Mesenchymal stem cell (in vitro differentiated cells and primary cell): ENCODE results near the gene EXD3.
A peak's percentile ranks its signal among the peaks of the same experiment; 100 is the strongest.

Experiments used
- DNase-seq: peaks from one replicate; pipeline ENCODE4 v3.0.0-alpha.2; 2013
- H2AFZ ChIP-seq: one replicate; pipeline ENCODE4 v1.6.1; 2013; ENCODE audit warnings: low read depth, mild to moderate bottlenecking, control low read depth, inconsistent platforms, low read length, moderate library complexity
- H2AK5ac ChIP-seq: 2 replicates; pipeline ENCODE4 v1.6.1; 2013; ENCODE audit warnings: low read length, moderate library complexity, mild to moderate bottlenecking, inconsistent platforms; ENCODE audit not compliant: severe bottlenecking
- H2BK120ac ChIP-seq: one replicate; pipeline ENCODE4 v1.6.1; 2013; ENCODE audit warnings: low read depth, mild to moderate bottlenecking, inconsistent platforms, low read length, moderate library complexity
- H2BK12ac ChIP-seq, 2 experiments: one replicate each; pipeline ENCODE4 v1.6.1; 2013; ENCODE audit warnings: inconsistent platforms in 2 of 2, low read length in 2 of 2, mild to moderate bottlenecking in 2 of 2, moderate library complexity in 2 of 2, control low read depth in 1 of 2
- H2BK15ac ChIP-seq: one replicate; pipeline ENCODE4 v1.6.1; 2013; ENCODE audit warnings: mild to moderate bottlenecking, low read depth, inconsistent platforms; ENCODE audit not compliant: poor library complexity, severe bottlenecking
- H2BK5ac ChIP-seq: 2 replicates; pipeline ENCODE4 v1.6.1; 2013; ENCODE audit warnings: low read depth, mild to moderate bottlenecking, low read length, control low read depth, inconsistent platforms; ENCODE audit not compliant: poor library complexity, severe bottlenecking
- H3K14ac ChIP-seq, 2 experiments: one replicate each; pipeline ENCODE4 v1.6.1; 2013; ENCODE audit warnings: inconsistent platforms in 2 of 2, low read length in 2 of 2, control low read depth in 1 of 2, mild to moderate bottlenecking in 1 of 2, moderate library complexity in 1 of 2
- H3K18ac ChIP-seq, 2 experiments: one replicate each; pipeline ENCODE4 v1.6.1; 2013; ENCODE audit warnings: inconsistent platforms in 2 of 2, low read length in 2 of 2, control low read depth in 1 of 2, low read depth in 1 of 2, mild to moderate bottlenecking in 1 of 2
- H3K23ac ChIP-seq, 2 experiments: one replicate each; pipeline ENCODE4 v1.6.1; 2013; ENCODE audit warnings: inconsistent platforms in 2 of 2, low read length in 2 of 2, mild to moderate bottlenecking in 2 of 2, moderate library complexity in 2 of 2, control low read depth in 1 of 2
- H3K27ac ChIP-seq: 2 replicates; pipeline ENCODE4 v1.5.1; 2013; ENCODE audit warnings: mild to moderate bottlenecking, moderate library complexity, low read length, control low read depth, inconsistent platforms; ENCODE audit not compliant: poor library complexity, severe bottlenecking
- H3K27me3 ChIP-seq, 2 experiments: 2 replicates each; pipeline versions ENCODE4 v1.6.1 to v1.7.0; 2013; ENCODE audit warnings: low read length in 2 of 2, mild to moderate bottlenecking in 2 of 2, moderate library complexity in 2 of 2, control low read depth in 1 of 2, inconsistent platforms in 1 of 2; ENCODE audit not compliant: control insufficient read depth in 1 of 2, insufficient read depth in 1 of 2
- H3K36me3 ChIP-seq, 2 experiments: 2 replicates each; pipeline versions ENCODE4 v1.6.1 to v1.7.0; 2013; ENCODE audit warnings: low read length in 2 of 2, control low read depth in 1 of 2, inconsistent platforms in 1 of 2, low read depth in 1 of 2, mild to moderate bottlenecking in 1 of 2; ENCODE audit not compliant: insufficient read depth in 2 of 2, control insufficient read depth in 1 of 2
- H3K4ac ChIP-seq, 2 experiments: one replicate each; pipeline ENCODE4 v1.6.1; 2013; ENCODE audit warnings: inconsistent platforms in 2 of 2, low read length in 2 of 2, mild to moderate bottlenecking in 2 of 2, moderate library complexity in 2 of 2, control low read depth in 1 of 2, low read depth in 1 of 2
- H3K4me1 ChIP-seq: 2 replicates; pipeline ENCODE4 v1.6.1; 2013; ENCODE audit warnings: low read depth, low read length, control low read depth; ENCODE audit not compliant: control insufficient read depth, insufficient read depth
- H3K4me2 ChIP-seq: 2 replicates; pipeline ENCODE4 v1.6.1; 2013; ENCODE audit warnings: low read length, mild to moderate bottlenecking, inconsistent platforms; ENCODE audit not compliant: poor library complexity, severe bottlenecking
- H3K4me3 ChIP-seq, 2 experiments: 2 replicates each; pipeline versions ENCODE4 v1.5.1 to v1.7.0; 2013; ENCODE audit warnings: low read length in 2 of 2, mild to moderate bottlenecking in 2 of 2, control low read depth in 1 of 2, low read depth in 1 of 2; ENCODE audit not compliant: insufficient read depth in 1 of 2
- H3K79me1 ChIP-seq: replicated peaks from 2 replicates; pipeline ENCODE4 v1.6.1; 2013; ENCODE audit warnings: mild to moderate bottlenecking, control low read depth, low read length, inconsistent platforms; ENCODE audit not compliant: poor library complexity, severe bottlenecking
- H3K9ac ChIP-seq: 2 replicates; pipeline ENCODE4 v1.7.0; 2013; ENCODE audit warnings: mild to moderate bottlenecking, low read length, moderate library complexity
- H3K9me3 ChIP-seq: 2 replicates; pipeline ENCODE4 v1.7.0; 2013; ENCODE audit warnings: mild to moderate bottlenecking, low read length; ENCODE audit not compliant: control insufficient read depth
- H4K8ac ChIP-seq: one replicate; pipeline ENCODE4 v1.6.1; 2013; ENCODE audit warnings: inconsistent platforms, mild to moderate bottlenecking, low read length, moderate library complexity
- H4K91ac ChIP-seq: one replicate; pipeline ENCODE4 v1.6.1; 2013; ENCODE audit warnings: mild to moderate bottlenecking, low read length, inconsistent platforms
- WGBS: methylation state at CpG from one replicate; pipeline ENCODE4 v1.1.7; 2013; ENCODE audit warnings: mixed read lengths; 5-methylcytosine and 5-hydroxymethylcytosine counted together

The EXD3 gene

DNA sequence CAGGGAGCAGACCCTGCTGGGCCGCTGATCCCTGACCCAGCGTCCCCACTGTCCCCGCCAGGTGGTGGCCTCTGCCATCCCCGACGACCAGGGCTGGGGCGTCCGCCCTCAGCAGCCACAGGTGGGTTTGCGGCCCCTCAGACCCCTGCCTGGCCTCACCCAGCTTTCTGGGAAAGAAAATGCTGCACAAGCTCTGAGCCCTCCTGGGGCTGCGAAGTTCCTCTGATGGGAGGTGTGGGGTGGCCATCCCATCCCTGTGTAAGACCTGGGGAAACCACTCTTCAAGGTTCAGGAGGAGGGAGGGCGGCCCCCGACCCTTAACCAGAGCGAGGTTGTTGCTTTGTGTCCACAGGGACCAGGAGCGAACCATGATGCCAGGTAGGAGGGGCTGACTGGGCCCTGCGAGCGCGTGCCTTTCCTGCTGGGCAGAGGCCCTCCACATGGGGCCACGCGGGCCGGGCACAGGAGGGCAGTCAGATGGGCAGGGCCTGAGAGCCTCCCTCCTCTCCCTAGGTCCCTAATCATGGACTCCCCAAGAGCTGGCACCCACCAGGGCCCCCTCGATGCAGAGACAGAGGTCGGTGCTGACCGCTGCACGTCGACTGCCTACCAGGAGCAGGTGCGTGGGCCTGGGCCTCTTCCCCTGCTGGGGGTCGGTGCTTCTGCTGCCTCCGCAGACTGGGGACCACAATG, 7.9 kb upstream of the EXD3 start:
- no peak overlapping the region for H3K27ac ChIP-seq
- H3K23ac ChIP-seq = no peak overlapping the region
- H3K14ac ChIP-seq = no peak overlapping the region
- peaks cover 0 to 3% of the 10 kb centered on the region in 2 experiments for H3K27me3 ChIP-seq
- no peak overlapping the region for H3K4ac ChIP-seq
- H2BK12ac ChIP-seq = no peak overlapping the region
- WGBS = 82% methylated on average over 24 of the region's 27 CpGs
- DNase-seq = no peak
- H2BK15ac ChIP-seq = no peak overlapping the region
- no peak overlapping the region for H3K4me3 ChIP-seq
- H3K18ac ChIP-seq = peak overlapping the region in 1 of 2 experiments; percentile 30
- no peak overlapping the region for H2AK5ac ChIP-seq
- no peak overlapping the region for H4K91ac ChIP-seq
- no peak overlapping the region for H3K9ac ChIP-seq
- no peak overlapping the region for H2BK5ac ChIP-seq
- no peaks in the 10 kb centered on the region for H3K9me3 ChIP-seq
- H3K79me1 ChIP-seq = no peaks in the 10 kb centered on the region
- no peak overlapping the region for H2BK120ac ChIP-seq
- H3K4me1 ChIP-seq = peaks cover 32% of the 10 kb centered on the region
- H2AFZ ChIP-seq = no peak overlapping the region
- no peaks in the 10 kb centered on the region for H3K36me3 ChIP-seq
- no peak overlapping the region for H4K8ac ChIP-seq
- no peak overlapping the region for H3K4me2 ChIP-seq

DNA sequence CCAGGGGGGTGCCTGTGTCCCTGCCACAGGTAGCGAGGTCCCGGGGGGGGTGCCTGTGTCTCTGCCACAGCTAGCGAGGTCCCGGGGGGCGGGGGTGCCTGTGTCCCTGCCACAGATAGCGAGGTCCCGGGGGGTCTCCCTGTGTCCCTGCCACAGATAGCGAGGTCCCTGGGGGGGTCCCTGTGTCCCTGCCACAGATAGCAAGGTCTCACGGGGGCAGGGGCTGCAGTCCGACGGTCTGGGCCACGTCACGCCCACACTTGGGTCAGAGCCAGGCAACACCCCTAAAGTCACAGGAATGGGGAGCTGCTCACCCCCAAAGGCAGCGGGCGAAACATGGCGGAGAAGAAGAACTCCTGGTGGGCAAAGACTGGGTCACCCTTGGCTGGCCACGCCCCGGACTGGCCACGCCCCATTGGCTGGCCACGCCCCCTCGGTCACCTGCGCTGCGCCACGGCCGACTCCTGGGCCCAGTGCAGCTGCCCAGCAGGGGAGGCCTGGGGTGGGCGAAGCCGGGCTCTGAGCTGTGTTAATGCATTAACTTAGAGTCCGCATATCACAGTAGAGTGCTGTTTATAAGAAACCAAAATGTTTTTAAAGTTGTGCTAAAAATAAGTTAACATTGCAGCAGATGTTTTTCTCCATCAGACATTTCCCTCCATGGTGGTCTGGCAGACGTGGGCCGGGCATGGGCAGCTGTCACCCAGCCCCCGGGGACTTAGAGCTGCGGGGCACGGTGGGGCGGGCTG, 7.2 kb upstream of the EXD3 start:
- H3K18ac ChIP-seq = no peak overlapping the region
- no peak overlapping the region for H2AK5ac ChIP-seq
- H3K9me3 ChIP-seq = no peaks in the 10 kb centered on the region
- H3K4me2 ChIP-seq = no peak overlapping the region
- no peak for DNase-seq
- no peak overlapping the region for H2BK15ac ChIP-seq
- peaks cover 0 to 3% of the 10 kb centered on the region in 2 experiments for H3K27me3 ChIP-seq
- no peak overlapping the region for H4K91ac ChIP-seq
- H3K23ac ChIP-seq = no peak overlapping the region
- H3K9ac ChIP-seq = no peak overlapping the region
- H2AFZ ChIP-seq = no peak overlapping the region
- H3K4ac ChIP-seq = no peak overlapping the region
- no peaks in the 10 kb centered on the region for H3K79me1 ChIP-seq
- H4K8ac ChIP-seq = no peak overlapping the region
- H3K4me1 ChIP-seq = peaks cover 25% of the 10 kb centered on the region
- no peak overlapping the region for H3K4me3 ChIP-seq
- no peak overlapping the region for H3K27ac ChIP-seq
- no peak overlapping the region for H2BK5ac ChIP-seq
- WGBS = 77% methylated on average over 31 of the region's 34 CpGs
- no peak overlapping the region for H2BK120ac ChIP-seq
- H3K14ac ChIP-seq = no peak overlapping the region
- no peaks in the 10 kb centered on the region for H3K36me3 ChIP-seq
- no peak overlapping the region for H2BK12ac ChIP-seq

DNA sequence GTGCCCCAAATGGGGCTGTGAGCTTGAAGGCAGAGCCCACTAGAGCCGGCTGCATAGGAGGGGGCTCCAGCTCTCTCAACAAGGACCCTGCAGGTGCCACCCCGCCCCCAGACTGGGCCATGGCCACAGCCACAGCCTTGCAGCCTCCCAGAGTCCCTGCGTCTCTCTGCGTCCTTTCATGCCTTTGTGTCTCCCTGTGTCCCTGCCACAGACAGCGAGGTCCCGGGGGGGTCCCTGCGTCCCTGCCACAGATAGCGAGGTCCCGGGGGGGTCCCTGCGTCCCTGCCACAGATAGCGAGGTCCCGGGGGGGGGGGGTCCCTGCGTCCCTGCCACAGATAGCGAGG, 6.6 kb upstream of the EXD3 start:
- H3K18ac ChIP-seq = no peak overlapping the region
- H3K36me3 ChIP-seq = no peaks in the 10 kb centered on the region
- no peak overlapping the region for H3K4me2 ChIP-seq
- DNase-seq = no peak
- no peaks in the 10 kb centered on the region for H3K79me1 ChIP-seq
- no peak overlapping the region for H2AK5ac ChIP-seq
- no peak overlapping the region for H2BK15ac ChIP-seq
- 89% methylated on average over 13 of the region's 14 CpGs for WGBS
- no peak overlapping the region for H2BK12ac ChIP-seq
- no peak overlapping the region for H4K91ac ChIP-seq
- H2AFZ ChIP-seq = no peak overlapping the region
- H4K8ac ChIP-seq = no peak overlapping the region
- peaks cover 27% of the 10 kb centered on the region for H3K4me1 ChIP-seq
- no peak overlapping the region for H3K4me3 ChIP-seq
- peaks cover 0 to 3% of the 10 kb centered on the region in 2 experiments for H3K27me3 ChIP-seq
- H3K9ac ChIP-seq = no peak overlapping the region
- no peaks in the 10 kb centered on the region for H3K9me3 ChIP-seq
- no peak overlapping the region for H2BK5ac ChIP-seq
- no peak overlapping the region for H3K27ac ChIP-seq
- no peak overlapping the region for H3K14ac ChIP-seq
- H2BK120ac ChIP-seq = no peak overlapping the region
- H3K23ac ChIP-seq = no peak overlapping the region
- H3K4ac ChIP-seq = no peak overlapping the region

DNA sequence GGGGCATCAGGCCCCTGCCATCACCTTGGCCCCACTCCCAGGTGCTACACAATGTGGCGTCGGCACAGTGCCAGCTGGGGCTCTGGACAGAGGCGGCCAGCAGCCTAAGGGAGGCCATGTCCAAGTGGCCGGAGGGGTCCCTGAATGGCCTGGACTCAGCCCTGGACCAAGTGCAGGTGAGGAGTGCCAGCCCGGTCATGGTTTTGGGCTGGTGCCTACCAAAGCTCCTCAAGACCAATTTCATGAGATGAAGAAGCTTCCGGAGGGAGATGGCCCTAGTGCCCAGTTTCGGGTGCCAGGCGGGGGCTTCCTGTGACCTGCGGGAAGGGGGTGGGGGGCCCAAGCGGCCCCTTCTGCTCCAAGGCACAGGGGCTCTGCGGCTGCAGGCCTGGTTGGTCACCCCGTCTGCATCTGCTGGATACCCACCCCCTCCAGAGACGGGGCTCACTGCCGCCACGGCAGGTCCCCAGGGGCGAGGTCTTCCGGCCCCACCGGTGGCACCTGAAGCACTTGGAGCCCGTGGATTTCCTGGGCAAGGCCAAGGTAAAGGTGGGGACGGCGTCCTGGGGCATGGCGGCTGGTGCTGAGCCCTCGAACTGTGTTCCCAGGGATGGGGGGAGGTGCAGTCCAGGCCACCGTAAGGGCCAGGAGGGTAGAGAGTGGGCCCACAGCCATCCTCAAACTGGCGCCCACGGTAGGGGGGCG, 6.0 kb upstream of the EXD3 start:
- Histone ChIP-seq H3K4ac (no peak overlapping the region), H3K9me3 (no peaks in the 10 kb centered on the region), H3K27ac (no peak overlapping the region), H3K27me3 (peaks cover 0 to 3% of the 10 kb centered on the region in 2 experiments), H2BK15ac (no peak overlapping the region), H2BK12ac (no peak overlapping the region), H3K4me2 (no peak overlapping the region), H3K18ac (no peak overlapping the region), H4K8ac (no peak overlapping the region), H3K14ac (no peak overlapping the region), H3K4me3 (no peak overlapping the region), H3K9ac (no peak overlapping the region), H2AFZ (no peak overlapping the region), H3K23ac (no peak overlapping the region), H3K4me1 (peaks cover 32% of the 10 kb centered on the region), H3K36me3 (no peaks in the 10 kb centered on the region), H2AK5ac (no peak overlapping the region), H2BK120ac (no peak overlapping the region), H3K79me1 (no peaks in the 10 kb centered on the region), H2BK5ac (no peak overlapping the region), H4K91ac (no peak overlapping the region)
- no peak for DNase-seq
- WGBS = 90% methylated on average over 27 of the region's 27 CpGs
